GM19468 (cell line): Measurements from ENCODE around the gene VDR.
"Not testable (repeated sequence)": the region's sequence is repeated elsewhere in the genome, so short reads cannot be mapped to it uniquely, and the experiment has no call there.

Experiments used
- ATAC-seq: cut with Tn5 transposase; IDR thresholded peaks from one replicate; pipeline ENCODE4 v1.9.1; 2021; ENCODE audit warnings: mild to moderate bottlenecking, moderate library complexity, moderate number of reproducible peaks; ENCODE audit not compliant: unreplicated experiment; ENCODE audit errors: extremely low read depth

The VDR gene

GRCh38 chr12:47852096-47852571 is 52.7 kb downstream of the VDR start:
- ATAC-seq = no peak

- ATAC-seq = no peak
Observed at GRCh38 chr12:47851303-47851952, 53.4 kb downstream of the VDR start.

GRCh38 chr12:47850153-47851084 is 54.4 kb downstream of the VDR start:
- ATAC-seq = no peak

- ATAC-seq = no peak
Observed at GRCh38 chr12:47849261-47849660, 55.5 kb downstream of the VDR start.

- ATAC-seq = no peak
Observed at GRCh38 chr12:47848853-47849252, 55.9 kb downstream of the VDR start.

- no peak for ATAC-seq
Observed at GRCh38 chr12:47846294-47846996, 58.3 kb downstream of the VDR start.

- ATAC-seq = no peak
Observed at GRCh38 chr12:47845081-47845480, 59.7 kb downstream of the VDR start.

GRCh38 chr12:47844264-47845019 is 60.4 kb downstream of the VDR start:
- ATAC-seq = no peak

GRCh38 chr12:47843226-47843980 is 61.4 kb downstream of the VDR start:
- no peak for ATAC-seq

GRCh38 chr12:47842543-47842942 is 62.3 kb downstream of the VDR start:
- ATAC-seq = not testable (repeated sequence)

GRCh38 chr12:47841910-47842309 is 62.9 kb downstream of the VDR start:
- no peak for ATAC-seq

GRCh38 chr12:47841501-47841900 is 63.3 kb downstream of the VDR start:
- ATAC-seq = no peak

- ATAC-seq = no peak
Observed at GRCh38 chr12:47840571-47840970, 64.2 kb downstream of the VDR start.

GRCh38 chr12:47839214-47839876 is 65.4 kb downstream of the VDR start:
- no peak for ATAC-seq

- no peak for ATAC-seq
Observed at GRCh38 chr12:47838286-47838931, 66.4 kb downstream of the VDR start.

GRCh38 chr12:47837190-47838171 is 67.3 kb downstream of the VDR start:
- no peak for ATAC-seq

GRCh38 chr12:47835831-47836155 is 69.0 kb downstream of the VDR start:
- no peak for ATAC-seq
